ENCODE results near the gene GAB4. TPM values are rescaled to one million over a fixed set of nuclear protein-coding genes. Genes with fewer than 3 reads are reported as not detected.

GAB4 gene
- total and polyA plus RNA-seq, 2 donors (not counting 3 experiments of a cell fraction or from before 2014, with no cell fraction given): not detected

DNA sequence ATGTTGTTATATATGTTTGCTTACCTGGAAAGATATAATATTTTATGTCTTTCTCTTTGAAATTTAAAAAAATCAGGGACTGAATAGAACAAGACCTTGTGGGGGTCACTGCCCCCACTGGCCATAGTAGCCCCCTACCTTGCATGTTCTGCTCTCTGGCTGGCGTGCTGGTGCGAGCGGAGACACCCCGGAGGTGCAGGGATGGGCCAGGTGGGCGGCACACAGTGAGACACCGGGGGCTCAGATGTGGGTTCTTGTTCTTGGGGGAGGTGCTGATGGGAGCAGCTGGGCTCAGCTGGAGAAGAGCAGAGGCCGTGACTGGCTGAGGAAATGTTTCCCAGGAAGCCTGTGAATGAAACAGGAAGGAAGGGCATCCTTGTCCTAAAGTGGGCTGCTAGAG lies 20.2 kb downstream of the GAB4 start:
- Histone ChIP-seq H3K4me3 (replicated peaks in 1 of 3; ENCODE audit: insufficient read depth in 1 of 3, low read depth in 1 of 3, low read length in 3 of 3) (no peak overlapping the region), H3K36me3 (ENCODE audit: control insufficient read depth in 2 of 2, extremely low read depth in 1 of 2, insufficient read depth in 2 of 2, low read length in 2 of 2) (no peaks in the 10 kb centered on the region), H3K9me3 (replicated peaks; ENCODE audit: control insufficient read depth, insufficient read depth, low read length) (no peaks in the 10 kb centered on the region), H3K4me1 (ENCODE audit: control insufficient read depth, extremely low read depth, insufficient read depth, low read length) (no peaks in the 10 kb centered on the region), H3K4me2 (ENCODE audit: insufficient read depth, low read length) (no peak overlapping the region), H4K20me1 (replicated peaks; ENCODE audit: control insufficient read depth, extremely low read depth, insufficient read depth, low read length) (no peaks in the 10 kb centered on the region), H3K27ac (ENCODE audit: insufficient read depth, low read depth, low read length) (no peak overlapping the region), H3K27me3 (ENCODE audit: control insufficient read depth in 2 of 2, insufficient read depth in 2 of 2, low read length in 2 of 2) (no peaks in the 10 kb centered on the region), H3K9ac (replicated peaks; ENCODE audit: extremely low read depth, insufficient read depth, low read length) (no peak overlapping the region), H3K79me2 (ENCODE audit: control insufficient read depth, insufficient read depth, low read length) (no peaks in the 10 kb centered on the region), H2AFZ (ENCODE audit: low read depth, low read length) (no peak overlapping the region), H3K9me1 (replicated peaks; ENCODE audit: control insufficient read depth, extremely low read depth, insufficient read depth, low read length) (no peaks in the 10 kb centered on the region)
- no peak for TF ChIP-seq EZH2 (IDR thresholded peaks at IDR 0.05; ENCODE audit: borderline replicate concordance, low read depth, low read length, severe bottlenecking)
- ChIA-PET CTCF (no interaction called here), POLR2A (no interaction called here)
- BruUV-seq (replicated peaks): no TSS peak
- DNase-seq (ENCODE audit: low read depth, low spot score) (no peak), FAIRE-seq (no peak)
- dilution Hi-C loops (cut with MboI; ENCODE audit: extremely low pct_ligation_motif_present, low sequenced_read_pairs): no loop called here
- intact Hi-C loops (cut with micrococcal nuclease): no loop called here

DNA sequence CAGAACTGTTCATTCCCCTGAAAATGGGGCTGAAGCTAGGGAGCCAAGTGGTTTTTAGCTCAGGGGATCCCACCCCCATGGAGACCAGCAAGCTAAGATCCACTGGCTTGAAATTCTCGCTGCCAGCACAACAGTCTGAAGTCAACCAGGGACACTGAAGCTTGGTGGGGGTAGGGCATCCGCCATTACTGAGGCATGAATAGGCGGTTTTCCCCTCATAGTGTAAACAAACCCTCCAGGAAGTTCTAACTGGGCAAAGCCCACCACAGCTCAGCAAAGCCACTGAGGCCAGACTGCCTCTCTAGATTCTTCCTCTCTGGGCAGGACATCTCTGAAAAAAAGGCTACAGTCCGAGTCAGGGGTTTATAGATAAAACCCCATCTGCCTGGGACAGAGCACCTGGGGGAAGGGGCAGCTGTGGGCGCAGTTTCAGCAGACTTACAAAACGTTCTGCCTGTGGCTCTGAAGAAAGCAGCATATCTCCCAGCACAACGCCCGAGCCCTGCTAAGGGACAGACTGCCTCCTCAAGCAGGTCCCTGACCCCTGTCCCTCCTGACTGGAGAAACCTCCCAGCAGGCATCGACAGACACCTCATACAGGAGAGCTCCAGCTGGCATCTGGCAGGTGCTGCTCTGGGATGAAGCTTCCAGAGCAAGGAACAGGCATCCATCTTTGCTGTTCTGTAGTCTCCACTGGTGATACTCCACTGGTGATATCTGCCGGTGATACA lies 32.7 kb downstream of the GAB4 start:
- H2AFZ ChIP-seq (ENCODE audit: low read depth, low read length): no peak overlapping the region
- BruUV-seq (replicated peaks): no TSS peak
- dilution Hi-C loops (cut with MboI; ENCODE audit: extremely low pct_ligation_motif_present, low sequenced_read_pairs): no loop called here
- intact Hi-C loops (cut with micrococcal nuclease): no loop called here
- CTCF ChIA-PET: no interaction called here
- POLR2A ChIA-PET: no interaction called here
- no peaks in the 10 kb centered on the region for H4K20me1 ChIP-seq (replicated peaks; ENCODE audit: control insufficient read depth, extremely low read depth, insufficient read depth, low read length)
- no peak overlapping the region for H3K4me3 ChIP-seq (replicated peaks in 1 of 3; ENCODE audit: insufficient read depth in 1 of 3, low read depth in 1 of 3, low read length in 3 of 3)
- H3K4me2 ChIP-seq (ENCODE audit: insufficient read depth, low read length): no peak overlapping the region
- H3K9ac ChIP-seq (replicated peaks; ENCODE audit: extremely low read depth, insufficient read depth, low read length): no peak overlapping the region
- no peaks in the 10 kb centered on the region for H3K79me2 ChIP-seq (ENCODE audit: control insufficient read depth, insufficient read depth, low read length)
- no peak for FAIRE-seq
- no peaks in the 10 kb centered on the region for H3K36me3 ChIP-seq (ENCODE audit: control insufficient read depth in 2 of 2, extremely low read depth in 1 of 2, insufficient read depth in 2 of 2, low read length in 2 of 2)
- peaks cover 2% of the 10 kb centered on the region for H3K9me3 ChIP-seq (replicated peaks; ENCODE audit: control insufficient read depth, insufficient read depth, low read length)
- TF ChIP-seq, protein P1, sequence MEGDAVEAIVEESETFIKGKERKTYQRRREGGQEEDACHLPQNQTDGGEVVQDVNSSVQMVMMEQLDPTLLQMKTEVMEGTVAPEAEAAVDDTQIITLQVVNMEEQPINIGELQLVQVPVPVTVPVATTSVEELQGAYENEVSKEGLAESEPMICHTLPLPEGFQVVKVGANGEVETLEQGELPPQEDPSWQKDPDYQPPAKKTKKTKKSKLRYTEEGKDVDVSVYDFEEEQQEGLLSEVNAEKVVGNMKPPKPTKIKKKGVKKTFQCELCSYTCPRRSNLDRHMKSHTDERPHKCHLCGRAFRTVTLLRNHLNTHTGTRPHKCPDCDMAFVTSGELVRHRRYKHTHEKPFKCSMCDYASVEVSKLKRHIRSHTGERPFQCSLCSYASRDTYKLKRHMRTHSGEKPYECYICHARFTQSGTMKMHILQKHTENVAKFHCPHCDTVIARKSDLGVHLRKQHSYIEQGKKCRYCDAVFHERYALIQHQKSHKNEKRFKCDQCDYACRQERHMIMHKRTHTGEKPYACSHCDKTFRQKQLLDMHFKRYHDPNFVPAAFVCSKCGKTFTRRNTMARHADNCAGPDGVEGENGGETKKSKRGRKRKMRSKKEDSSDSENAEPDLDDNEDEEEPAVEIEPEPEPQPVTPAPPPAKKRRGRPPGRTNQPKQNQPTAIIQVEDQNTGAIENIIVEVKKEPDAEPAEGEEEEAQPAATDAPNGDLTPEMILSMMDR (IDR thresholded peaks at IDR 0.05; ENCODE audit: extremely low read depth in 1 of 2, insufficient read depth in 1 of 2, low read depth in 1 of 2, low read length in 2 of 2): no peak
- TF ChIP-seq MYC (IDR thresholded peaks at IDR 0.05; ENCODE audit: low read depth, low read length) (no peak), POLR2AphosphoS5 (IDR thresholded peaks at IDR 0.05; ENCODE audit: insufficient read depth, low read depth, low read length) (no peak), POLR2A (IDR thresholded peaks at IDR 0.05; ENCODE audit: low read depth, low read length) (no peak), EZH2 (IDR thresholded peaks at IDR 0.05; ENCODE audit: borderline replicate concordance, low read depth, low read length, severe bottlenecking) (no peak), GATA2 (IDR thresholded peaks at IDR 0.05; ENCODE audit: insufficient read depth, insufficient read length, low read depth, low read length) (no peak), FOS (IDR thresholded peaks at IDR 0.05; ENCODE audit: borderline replicate concordance, insufficient read depth, low read length) (no peak), JUN (IDR thresholded peaks at IDR 0.05; ENCODE audit: borderline replicate concordance, insufficient read depth, insufficient read length, low read depth) (no peak)
- TF ChIP-seq, protein P2, sequence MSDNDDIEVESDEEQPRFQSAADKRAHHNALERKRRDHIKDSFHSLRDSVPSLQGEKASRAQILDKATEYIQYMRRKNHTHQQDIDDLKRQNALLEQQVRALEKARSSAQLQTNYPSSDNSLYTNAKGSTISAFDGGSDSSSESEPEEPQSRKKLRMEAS (IDR thresholded peaks at IDR 0.05; ENCODE audit: insufficient read depth, insufficient read length): no peak
- H3K27ac ChIP-seq (ENCODE audit: insufficient read depth, low read depth, low read length): no peak overlapping the region
- H3K27me3 ChIP-seq (ENCODE audit: control insufficient read depth in 2 of 2, insufficient read depth in 2 of 2, low read length in 2 of 2): no peaks in the 10 kb centered on the region
- no peak for DNase-seq (ENCODE audit: low read depth, low spot score)
- H3K4me1 ChIP-seq (ENCODE audit: control insufficient read depth, extremely low read depth, insufficient read depth, low read length): no peaks in the 10 kb centered on the region
- H3K9me1 ChIP-seq (replicated peaks; ENCODE audit: control insufficient read depth, extremely low read depth, insufficient read depth, low read length): no peaks in the 10 kb centered on the region
